Neural crest cell (in vitro differentiated cells): ENCODE measurements around the gene GTSE1. TPM values are rescaled to one million over a fixed set of nuclear protein-coding genes. Genes with fewer than 3 reads are reported as not detected.
A peak's percentile ranks its signal among the peaks of the same experiment; 100 is the strongest.
"Not testable (repeated sequence)": the region's sequence is repeated elsewhere in the genome, so short reads cannot be mapped to it uniquely, and the experiment has no call there.

Experiments used
- DNase-seq: peaks from one replicate; pipeline ENCODE4 v3.0.0; 2021; ENCODE audit warnings: low read depth, mixed read lengths, low spot score
- H3K27ac Mint-ChIP-seq: one replicate; pipeline ENCODE4 v1.8.0; 2021; ENCODE audit warnings: mild to moderate bottlenecking, mixed read lengths; ENCODE audit not compliant: unreplicated experiment
- H3K27me3 Mint-ChIP-seq: 2 replicates; pipeline ENCODE4 v1.8.0; 2021; ENCODE audit warnings: low read depth, mild to moderate bottlenecking, mixed read lengths
- H3K36me3 Mint-ChIP-seq: 2 replicates; pipeline ENCODE4 v1.8.0; 2021; ENCODE audit warnings: low read depth, mild to moderate bottlenecking, mixed read lengths
- H3K4me1 Mint-ChIP-seq: 2 replicates; pipeline ENCODE4 v1.8.0; 2021; ENCODE audit warnings: mixed read lengths
- H3K4me3 Mint-ChIP-seq: one replicate; pipeline ENCODE4 v1.8.0; 2021; ENCODE audit warnings: mild to moderate bottlenecking, mixed read lengths
- H3K9me3 Mint-ChIP-seq: 2 replicates; pipeline ENCODE4 v1.8.0; 2021; ENCODE audit warnings: mixed read lengths
- total RNA-seq: library from RNA; stranded (reverse); gene quantifications from 2 replicates; pipeline ENCODE4 v1.2.1, GENCODE V29; 2021
- TF ChIP-seq, protein P1 (sequence below): fragments of 200-600 bp; sonication (generic); conservative IDR thresholded peaks from 2 replicates; pipeline ENCODE4 v1.5.0; 2021; ENCODE audit warnings: antibody characterized with exemption, mild to moderate bottlenecking

Gene GTSE1
- total RNA-seq, 1 donor from 2014 or later: 67.6 TPM

DNA sequence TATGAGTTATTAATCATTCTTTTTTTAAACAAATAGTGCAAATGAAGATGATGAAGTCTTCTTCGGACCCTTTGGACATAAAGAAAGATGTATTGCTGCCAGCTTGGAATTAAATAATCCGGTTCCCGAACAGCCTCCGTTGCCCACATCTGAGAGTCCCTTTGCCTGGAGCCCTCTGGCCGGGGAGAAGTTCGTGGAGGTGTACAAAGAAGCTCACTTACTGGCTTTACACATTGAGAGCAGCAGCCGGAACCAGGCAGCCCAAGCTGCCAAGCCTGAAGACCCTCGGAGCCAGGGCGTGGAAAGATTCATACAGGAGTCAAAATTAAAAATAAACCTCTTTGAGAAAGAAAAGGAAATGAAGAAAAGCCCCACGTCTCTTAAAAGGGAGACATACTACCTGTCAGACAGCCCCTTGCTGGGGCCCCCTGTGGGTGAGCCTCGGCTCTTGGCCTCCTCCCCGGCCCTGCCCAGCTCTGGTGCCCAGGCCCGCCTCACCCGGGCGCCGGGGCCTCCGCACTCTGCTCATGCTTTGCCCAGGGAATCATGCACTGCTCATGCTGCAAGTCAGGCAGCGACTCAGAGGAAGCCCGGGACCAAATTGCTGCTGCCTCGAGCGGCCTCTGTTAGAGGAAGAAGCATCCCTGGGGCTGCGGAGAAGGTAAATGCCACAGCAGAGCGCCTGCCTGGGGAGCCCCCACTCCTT lies 11.8 kb downstream of the GTSE1 start:
- peaks cover 4% of the 10 kb centered on the region for H3K4me1 Mint-ChIP-seq
- H3K9me3 Mint-ChIP-seq: no peaks in the 10 kb centered on the region
- H3K4me3 Mint-ChIP-seq: no peak overlapping the region
- H3K27me3 Mint-ChIP-seq: no peaks in the 10 kb centered on the region
- TF ChIP-seq, protein P1, sequence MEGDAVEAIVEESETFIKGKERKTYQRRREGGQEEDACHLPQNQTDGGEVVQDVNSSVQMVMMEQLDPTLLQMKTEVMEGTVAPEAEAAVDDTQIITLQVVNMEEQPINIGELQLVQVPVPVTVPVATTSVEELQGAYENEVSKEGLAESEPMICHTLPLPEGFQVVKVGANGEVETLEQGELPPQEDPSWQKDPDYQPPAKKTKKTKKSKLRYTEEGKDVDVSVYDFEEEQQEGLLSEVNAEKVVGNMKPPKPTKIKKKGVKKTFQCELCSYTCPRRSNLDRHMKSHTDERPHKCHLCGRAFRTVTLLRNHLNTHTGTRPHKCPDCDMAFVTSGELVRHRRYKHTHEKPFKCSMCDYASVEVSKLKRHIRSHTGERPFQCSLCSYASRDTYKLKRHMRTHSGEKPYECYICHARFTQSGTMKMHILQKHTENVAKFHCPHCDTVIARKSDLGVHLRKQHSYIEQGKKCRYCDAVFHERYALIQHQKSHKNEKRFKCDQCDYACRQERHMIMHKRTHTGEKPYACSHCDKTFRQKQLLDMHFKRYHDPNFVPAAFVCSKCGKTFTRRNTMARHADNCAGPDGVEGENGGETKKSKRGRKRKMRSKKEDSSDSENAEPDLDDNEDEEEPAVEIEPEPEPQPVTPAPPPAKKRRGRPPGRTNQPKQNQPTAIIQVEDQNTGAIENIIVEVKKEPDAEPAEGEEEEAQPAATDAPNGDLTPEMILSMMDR: no peak
- peaks cover 15% of the 10 kb centered on the region for H3K36me3 Mint-ChIP-seq
- H3K27ac Mint-ChIP-seq: no peak overlapping the region
- no peak for DNase-seq

- Mint-ChIP-seq H3K36me3 (peaks cover 10% of the 10 kb centered on the region), H3K9me3 (no peaks in the 10 kb centered on the region), H3K27ac (no peak overlapping the region), H3K4me1 (no peaks in the 10 kb centered on the region), H3K27me3 (no peaks in the 10 kb centered on the region), H3K4me3 (no peak overlapping the region)
- DNase-seq: no peak
- TF ChIP-seq, protein P1: no peak
Measured at GRCh38 chr22:46309526-46310085, 12.9 kb downstream of the GTSE1 start.

- TF ChIP-seq, protein P1: no peak
- no peak overlapping the region for H3K27ac Mint-ChIP-seq
- H3K9me3 Mint-ChIP-seq: no peaks in the 10 kb centered on the region
- H3K4me3 Mint-ChIP-seq: no peak overlapping the region
- H3K4me1 Mint-ChIP-seq: no peaks in the 10 kb centered on the region
- no peak for DNase-seq
- no peaks in the 10 kb centered on the region for H3K27me3 Mint-ChIP-seq
- peaks cover 14% of the 10 kb centered on the region for H3K36me3 Mint-ChIP-seq
Measured at GRCh38 chr22:46312056-46312455, 15.4 kb downstream of the GTSE1 start.

- DNase-seq, H3K4me3 Mint-ChIP-seq, H3K27me3 Mint-ChIP-seq, H3K9me3 Mint-ChIP-seq, H3K27ac Mint-ChIP-seq, H3K4me1 Mint-ChIP-seq: not testable (repeated sequence)
- H3K36me3 Mint-ChIP-seq: peaks cover 16% of the 10 kb centered on the region
Measured at GRCh38 chr22:46312848-46313247, 16.2 kb downstream of the GTSE1 start.

DNA sequence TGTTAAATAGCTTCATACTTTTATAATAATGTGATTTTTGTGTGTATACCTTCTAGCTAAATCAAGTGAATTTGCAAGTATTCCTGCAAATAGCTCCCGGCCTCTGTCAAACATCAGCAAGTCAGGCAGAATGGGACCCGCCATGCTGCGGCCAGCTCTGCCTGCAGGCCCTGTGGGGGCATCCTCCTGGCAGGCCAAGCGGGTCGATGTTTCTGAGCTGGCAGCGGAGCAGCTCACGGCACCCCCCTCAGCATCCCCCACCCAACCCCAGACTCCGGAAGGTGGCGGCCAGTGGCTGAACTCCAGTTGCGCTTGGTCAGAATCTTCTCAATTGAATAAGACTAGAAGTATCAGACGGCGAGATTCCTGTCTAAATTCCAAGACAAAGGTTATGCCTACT lies 19.3 kb downstream of the GTSE1 start:
- no peak overlapping the region for H3K27ac Mint-ChIP-seq
- H3K9me3 Mint-ChIP-seq: no peaks in the 10 kb centered on the region
- no peaks in the 10 kb centered on the region for H3K27me3 Mint-ChIP-seq
- H3K4me1 Mint-ChIP-seq: no peaks in the 10 kb centered on the region
- DNase-seq: no peak
- TF ChIP-seq, protein P1: no peak
- H3K36me3 Mint-ChIP-seq: peaks cover 17% of the 10 kb centered on the region
- no peak overlapping the region for H3K4me3 Mint-ChIP-seq

DNA sequence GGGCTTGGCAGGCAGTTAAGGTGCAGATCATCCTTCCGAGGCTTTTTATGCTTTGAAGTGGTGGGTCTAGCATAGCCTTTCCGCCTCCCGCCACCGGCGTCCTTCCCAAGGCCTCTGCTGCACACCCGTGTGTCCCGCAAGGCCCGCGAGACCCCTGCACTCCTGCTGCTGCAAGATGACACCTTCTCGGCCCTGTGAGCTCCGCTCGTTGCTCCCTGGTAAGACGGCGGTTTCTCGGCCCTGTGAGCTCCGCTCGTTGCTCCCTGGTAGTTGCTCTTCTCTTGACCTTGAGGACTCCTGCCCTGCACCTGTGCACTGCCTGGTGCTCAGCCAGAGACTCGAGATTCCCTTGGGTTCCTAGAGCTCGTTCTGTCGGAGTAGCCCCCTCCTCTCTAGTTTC lies 21.0 kb downstream of the GTSE1 start:
- Mint-ChIP-seq H3K4me1 (no peaks in the 10 kb centered on the region), H3K27ac (peak overlapping the region; percentile 72), H3K27me3 (no peaks in the 10 kb centered on the region), H3K36me3 (peaks cover 17% of the 10 kb centered on the region), H3K4me3 (no peak overlapping the region), H3K9me3 (no peaks in the 10 kb centered on the region)
- no peak for DNase-seq
- TF ChIP-seq, protein P1: no peak
